T-helper 1 cell (primary cell): ENCODE measurements around the gene GLP2R.

Experiments used
- DNase-seq, 5 donors: peaks; one replicate each; pipeline ENCODE4 v3.0.0-alpha.2; 2012 to 2020

GLP2R gene

GRCh38 chr17:9925457-9925856 lies 99.7 kb downstream of the GLP2R start:
- no peak for DNase-seq

GRCh38 chr17:9926150-9926804 lies 100.6 kb downstream of the GLP2R start:
- DNase-seq = no peak

GRCh38 chr17:9928601-9929333 lies 103.0 kb downstream of the GLP2R start:
- DNase-seq = no peak

- no peak for DNase-seq
Measured at GRCh38 chr17:9929871-9930270, 104.1 kb downstream of the GLP2R start.

- no peak for DNase-seq
Measured at GRCh38 chr17:9931144-9931741, 105.5 kb downstream of the GLP2R start.

- DNase-seq = no peak
Measured at GRCh38 chr17:9932491-9932890, 106.8 kb downstream of the GLP2R start.

- DNase-seq = no peak
Measured at GRCh38 chr17:9934331-9934730, 108.6 kb downstream of the GLP2R start.

- no peak for DNase-seq
Measured at GRCh38 chr17:9935408-9935807, 109.7 kb downstream of the GLP2R start.

GRCh38 chr17:9936095-9936494 lies 110.4 kb downstream of the GLP2R start:
- no peak for DNase-seq

- no peak for DNase-seq
Measured at GRCh38 chr17:9937241-9937761, 111.6 kb downstream of the GLP2R start.

- no peak for DNase-seq
Measured at GRCh38 chr17:9937901-9938300, 112.2 kb downstream of the GLP2R start.

GRCh38 chr17:9938764-9939163 lies 113.0 kb downstream of the GLP2R start:
- DNase-seq = no peak

GRCh38 chr17:9940841-9941240 lies 115.1 kb downstream of the GLP2R start:
- DNase-seq = no peak

- no peak for DNase-seq
Measured at GRCh38 chr17:9941305-9941704, 115.6 kb downstream of the GLP2R start.
